ENCODE data around the gene RPS26. TPM values are rescaled to one million over a fixed set of nuclear protein-coding genes. Genes with fewer than 3 reads are reported as not detected.

Gene RPS26
- total and polyA plus RNA-seq, 2 of the 13 experiments (the other 11 are each of a cell fraction or from before 2014, with no cell fraction given): 150 to 421 TPM

GRCh38 chr12:56028511-56029165, 13.1 kb upstream of the RPS26 start:
- Histone ChIP-seq H3K36me3 (replicated peaks in 1 of 2; ENCODE audit: control insufficient read depth in 1 of 2, insufficient read depth in 2 of 2, low read length in 2 of 2) (peaks cover 0 to 24% of the 10 kb centered on the region in 2 experiments; a peak in 4 of 5 replicates), H2AFZ (ENCODE audit: low read length) (no peak overlapping the region), H3K4me3 (replicated peaks in 1 of 3; ENCODE audit: insufficient read depth in 1 of 3, low read depth in 2 of 3, low read length in 3 of 3) (no peak overlapping the region), H3K9ac (ENCODE audit: insufficient read depth, low read depth, low read length) (no peak overlapping the region), H3K4me2 (ENCODE audit: low read depth, low read length) (no peak overlapping the region), H3K27ac (ENCODE audit: extremely low read length, insufficient read depth, low read length) (no peak overlapping the region), H4K20me1 (ENCODE audit: insufficient read depth, low read length) (no peaks in the 10 kb centered on the region), H3K9me3 (ENCODE audit: low read length) (no peaks in the 10 kb centered on the region), H3K27me3 (ENCODE audit: control insufficient read depth in 1 of 2, insufficient read depth in 2 of 2, low read length in 2 of 2) (no peaks in the 10 kb centered on the region), H3K79me2 (ENCODE audit: insufficient read depth, low read length) (no peaks in the 10 kb centered on the region), H3K4me1 (ENCODE audit: insufficient read depth, low read length) (peaks cover 13% of the 10 kb centered on the region)
- FAIRE-seq: no peak
- BruUV-seq (replicated peaks): no TSS peak
- TF ChIP-seq KLF16 (CRISPR knock-in tag; IDR thresholded peaks at IDR 0.05) (no peak), RNF2 (conservative IDR thresholded peaks at IDR 0.05; ENCODE audit: low read depth) (no peak), ZNF724P (CRISPR knock-in tag; IDR thresholded peaks at IDR 0.05; ENCODE audit: borderline replicate concordance) (no peak), ZNF296 (CRISPR knock-in tag; conservative IDR thresholded peaks at IDR 0.05) (no peak), SIN3A (IDR thresholded peaks at IDR 0.05; ENCODE audit: borderline replicate concordance, low read depth, low read length) (no peak), FOXK2 (IDR thresholded peaks at IDR 0.05) (no peak)
- no peak for DNase-seq (ENCODE audit: low spot score)
- 73% methylated on average over 5 of the region's 5 CpGs for WGBS (ENCODE audit: low lambda C conversion rate)
- in situ Hi-C loops (cut with HindIII; ENCODE audit: extremely low pct_ligation_motif_present, low pct_unique_long_range_greater_than_20kb) (no loop called here), intact Hi-C loops (cut with micrococcal nuclease; ENCODE audit: unreplicated experiment) (loop anchor here (1.0 kb wide), 2 partner anchors 13 to 32 kb away; partner anchors contain the start of gene RPS26)
- POLR2A ChIA-PET: interaction anchor here (1.0 to 3.9 kb wide), 2 partner anchors 32 to 53 kb away, joined by 3 to 35 read pairs; partner anchors contain the start of gene SUOX
- CTCF ChIA-PET (ENCODE audit: low intra/inter-chr PET ratio, low total read pairs): interaction anchor here (1.4 to 3.3 kb wide), 3 partner anchors 32 to 290 kb away, joined by 3 to 79 read pairs (median 5); partner anchors contain the start of gene SUOX
- ATAC-seq: no peak

- Histone ChIP-seq H3K4me3 (replicated peaks in 1 of 3; ENCODE audit: insufficient read depth in 1 of 3, low read depth in 2 of 3, low read length in 3 of 3) (no peak overlapping the region), H3K36me3 (replicated peaks in 1 of 2; ENCODE audit: control insufficient read depth in 1 of 2, insufficient read depth in 2 of 2, low read length in 2 of 2) (peaks cover 0 to 24% of the 10 kb centered on the region in 2 experiments; a peak in 4 of 5 replicates), H2AFZ (ENCODE audit: low read length) (no peak overlapping the region), H3K79me2 (ENCODE audit: insufficient read depth, low read length) (no peaks in the 10 kb centered on the region), H3K27ac (ENCODE audit: extremely low read length, insufficient read depth, low read length) (no peak overlapping the region), H3K9me3 (ENCODE audit: low read length) (no peaks in the 10 kb centered on the region), H3K27me3 (ENCODE audit: control insufficient read depth in 1 of 2, insufficient read depth in 2 of 2, low read length in 2 of 2) (no peaks in the 10 kb centered on the region), H3K4me2 (ENCODE audit: low read depth, low read length) (no peak overlapping the region), H3K4me1 (ENCODE audit: insufficient read depth, low read length) (peaks cover 13% of the 10 kb centered on the region), H4K20me1 (ENCODE audit: insufficient read depth, low read length) (no peaks in the 10 kb centered on the region), H3K9ac (ENCODE audit: insufficient read depth, low read depth, low read length) (no peak overlapping the region)
- ChIA-PET CTCF (ENCODE audit: low intra/inter-chr PET ratio, low total read pairs) (interaction anchor here (0.8 to 3.3 kb wide), 5 partner anchors 12 to 292 kb away, joined by 3 to 79 read pairs (median 5); partner anchors contain the start of genes RPS26 and SUOX), POLR2A (interaction anchor here (0.7 to 3.9 kb wide), 6 partner anchors 9 to 55 kb away, joined by 3 to 35 read pairs (median 6); partner anchors contain the start of genes IKZF4, RAB5B and SUOX)
- FAIRE-seq (no peak), DNase-seq (ENCODE audit: low spot score) (no peak), ATAC-seq (no peak)
- in situ Hi-C loops (cut with HindIII; ENCODE audit: extremely low pct_ligation_motif_present, low pct_unique_long_range_greater_than_20kb) (no loop called here), intact Hi-C loops (cut with micrococcal nuclease; ENCODE audit: unreplicated experiment) (loop anchor here (1.0 kb wide), 2 partner anchors 12 to 33 kb away; partner anchors contain the start of gene RPS26)
- no TSS peak for BruUV-seq (replicated peaks)
- TF ChIP-seq GMEB1 (CRISPR knock-in tag; IDR thresholded peaks at IDR 0.05; ENCODE audit: borderline replicate concordance) (no peak), ZNF280B (CRISPR knock-in tag; IDR thresholded peaks at IDR 0.05; ENCODE audit: borderline replicate concordance) (no peak), ZNF510 (CRISPR knock-in tag; IDR thresholded peaks at IDR 0.05; ENCODE audit: low read depth) (no peak), MNT (IDR thresholded peaks at IDR 0.05) (no peak), NCOA2 (CRISPR knock-in tag; IDR thresholded peaks at IDR 0.05) (no peak), ZNF619 (CRISPR knock-in tag; IDR thresholded peaks at IDR 0.05) (no peak), SIX4 (CRISPR knock-in tag; IDR thresholded peaks at IDR 0.05) (no peak)
These were observed 12.6 kb upstream of the RPS26 start for GRCh38 chr12:56029166-56029519.
